GM19025 (cell line): Measurements from ENCODE around the gene RRP1.
A peak's percentile ranks its signal among the peaks of the same experiment; 100 is the strongest.

ENCODE experiments used
- ATAC-seq: cut with Tn5 transposase; IDR thresholded peaks from one replicate; pipeline ENCODE4 v1.9.1; 2021; ENCODE audit warnings: mild to moderate bottlenecking, low read depth, moderate library complexity; ENCODE audit not compliant: unreplicated experiment

The RRP1 gene

GRCh38 chr21:43789276-43790009 is at the start of gene RRP1:
TSS of gene RRP1 (plus strand) at chr21:43789577. CDS start at chr21:43789630, 53 bp downstream.
- peak; percentile 84 for ATAC-seq

- no peak for ATAC-seq
Measured at GRCh38 chr21:43739621-43740435, 49.5 kb upstream of the RRP1 start.

GRCh38 chr21:43740497-43741156 is 48.8 kb upstream of the RRP1 start:
- no peak for ATAC-seq

GRCh38 chr21:43741423-43742096 is 47.8 kb upstream of the RRP1 start:
- no peak for ATAC-seq

GRCh38 chr21:43743947-43744346 is 45.4 kb upstream of the RRP1 start:
- ATAC-seq, result no peak

GRCh38 chr21:43744725-43745124 is 44.7 kb upstream of the RRP1 start:
- no peak for ATAC-seq

- ATAC-seq, result no peak
Measured at GRCh38 chr21:43745772-43746517, 43.4 kb upstream of the RRP1 start.

GRCh38 chr21:43748622-43749021 is 40.8 kb upstream of the RRP1 start:
- no peak for ATAC-seq

GRCh38 chr21:43749651-43750262 is 39.6 kb upstream of the RRP1 start:
- no peak for ATAC-seq

- no peak for ATAC-seq
Measured at GRCh38 chr21:43750339-43751033, 38.9 kb upstream of the RRP1 start.

- no peak for ATAC-seq
Measured at GRCh38 chr21:43751955-43752591, 37.3 kb upstream of the RRP1 start.

- no peak for ATAC-seq
Measured at GRCh38 chr21:43752758-43753438, 36.5 kb upstream of the RRP1 start.

GRCh38 chr21:43753439-43753799 is 36.0 kb upstream of the RRP1 start:
- no peak for ATAC-seq

- no peak for ATAC-seq
Measured at GRCh38 chr21:43754948-43755781, 34.2 kb upstream of the RRP1 start.

GRCh38 chr21:43755820-43756594 is 33.4 kb upstream of the RRP1 start:
- ATAC-seq, result no peak

GRCh38 chr21:43757601-43758000 is 31.8 kb upstream of the RRP1 start:
- no peak for ATAC-seq
